Measurements from ENCODE around the gene RRP1.
A peak's percentile ranks its signal among the peaks of the same experiment; 100 is the strongest.
"Not testable (repeated sequence)": the region's sequence is repeated elsewhere in the genome, so short reads cannot be mapped to it uniquely, and the experiment has no call there.

RRP1 gene

GRCh38 chr21:43829575-43830119 is 40.3 kb downstream of the RRP1 start:
- no peak for DNase-seq (ENCODE audit: low spot score)
- Mint-ChIP-seq H3K4me3 (no peak overlapping the region), H3K9me3 (no peaks in the 10 kb centered on the region), H3K36me3 (ENCODE audit: low read depth) (no peaks in the 10 kb centered on the region), H3K4me1 (ENCODE audit: low read depth) (peaks cover 1% of the 10 kb centered on the region), H3K27ac (no peak overlapping the region), H3K27me3 (ENCODE audit: low read depth) (peaks cover 19% of the 10 kb centered on the region)

DNA sequence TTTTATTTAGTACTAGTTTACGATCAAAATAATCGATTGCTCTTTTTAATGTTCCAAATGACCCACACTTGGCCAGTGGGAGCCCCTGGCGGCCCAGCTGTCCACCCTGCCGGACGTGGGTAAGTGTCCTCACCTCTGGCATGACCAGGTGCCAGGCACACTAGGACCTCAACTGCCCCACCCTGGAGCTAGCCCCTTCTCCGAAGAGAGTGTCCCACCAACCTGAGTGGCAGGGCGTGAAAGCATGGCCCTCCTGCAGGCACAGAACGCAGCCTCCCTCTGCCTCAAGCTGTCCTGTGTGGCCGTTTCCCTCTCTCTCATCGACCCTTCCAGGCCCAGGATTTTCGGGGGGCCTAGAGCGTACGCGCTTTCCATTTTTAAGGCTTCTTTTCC is 42.8 kb downstream of the RRP1 start:
- Mint-ChIP-seq H3K36me3 (ENCODE audit: low read depth) (no peaks in the 10 kb centered on the region), H3K4me1 (ENCODE audit: low read depth) (peaks cover 8% of the 10 kb centered on the region), H3K27me3 (ENCODE audit: low read depth) (peaks cover 36% of the 10 kb centered on the region), H3K27ac (no peak overlapping the region), H3K4me3 (no peak overlapping the region), H3K9me3 (no peaks in the 10 kb centered on the region)
- no peak for DNase-seq (ENCODE audit: low spot score)

GRCh38 chr21:43832648-43833047 is 43.3 kb downstream of the RRP1 start:
- Mint-ChIP-seq H3K36me3 (ENCODE audit: low read depth) (no peaks in the 10 kb centered on the region), H3K27me3 (ENCODE audit: low read depth) (peaks cover 41% of the 10 kb centered on the region), H3K4me1 (ENCODE audit: low read depth) (peaks cover 8% of the 10 kb centered on the region), H3K27ac (no peak overlapping the region), H3K9me3 (no peaks in the 10 kb centered on the region), H3K4me3 (no peak overlapping the region)
- no peak for DNase-seq (ENCODE audit: low spot score)

GRCh38 chr21:43834146-43834905 is 44.9 kb downstream of the RRP1 start:
- Mint-ChIP-seq H3K9me3 (no peaks in the 10 kb centered on the region), H3K4me1 (ENCODE audit: low read depth) (peaks cover 10% of the 10 kb centered on the region), H3K36me3 (ENCODE audit: low read depth) (no peaks in the 10 kb centered on the region), H3K27me3 (ENCODE audit: low read depth) (peaks cover 47% of the 10 kb centered on the region), H3K27ac (no peak overlapping the region), H3K4me3 (no peak overlapping the region)
- DNase-seq (ENCODE audit: low spot score): no peak

DNA sequence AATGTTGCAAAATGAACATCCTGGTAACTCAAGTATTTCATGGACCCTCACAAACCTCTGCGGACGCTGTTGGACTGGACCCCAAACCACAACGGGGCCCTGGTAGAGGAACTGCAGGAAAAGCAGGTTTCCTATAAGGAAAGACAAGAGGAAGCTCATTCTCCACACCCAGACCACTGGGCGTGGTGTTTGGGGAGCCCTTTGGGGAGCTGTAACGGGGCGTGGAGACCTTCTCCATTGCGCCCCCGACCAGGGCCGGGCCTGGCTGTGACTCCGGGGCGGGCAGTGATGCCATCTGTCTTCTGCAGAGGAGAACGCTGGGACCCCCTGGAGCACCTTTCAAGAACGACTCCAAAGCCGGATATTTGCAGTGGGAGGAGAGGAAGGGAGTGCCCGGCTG is 45.7 kb downstream of the RRP1 start:
- no peak overlapping the region for H3K4me3 Mint-ChIP-seq
- no peak overlapping the region for H3K27ac Mint-ChIP-seq
- H3K27me3 Mint-ChIP-seq (ENCODE audit: low read depth): peaks cover 45% of the 10 kb centered on the region
- H3K9me3 Mint-ChIP-seq: no peaks in the 10 kb centered on the region
- no peaks in the 10 kb centered on the region for H3K36me3 Mint-ChIP-seq (ENCODE audit: low read depth)
- DNase-seq (ENCODE audit: low spot score): no peak
- peaks cover 11% of the 10 kb centered on the region for H3K4me1 Mint-ChIP-seq (ENCODE audit: low read depth)

DNA sequence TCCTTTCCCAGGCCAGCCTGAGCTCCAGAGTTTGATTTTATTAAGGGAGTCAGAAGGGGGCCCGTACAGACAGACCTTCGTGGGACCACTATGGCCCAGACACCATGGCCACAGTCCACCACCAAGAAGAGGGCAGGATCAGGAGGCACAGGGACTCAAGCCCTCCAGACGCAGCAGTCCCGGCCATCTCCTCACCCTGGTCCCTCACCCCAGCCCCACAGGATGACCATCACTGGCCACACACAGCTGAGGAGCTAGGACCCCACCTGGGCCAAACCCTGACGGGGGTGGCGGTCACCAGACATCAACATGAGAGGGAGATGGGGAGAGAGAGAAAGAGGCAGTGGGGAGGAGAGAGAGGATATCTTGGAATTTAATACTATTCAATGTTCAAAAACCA is 46.5 kb downstream of the RRP1 start:
- H3K27ac Mint-ChIP-seq: no peak overlapping the region
- H3K4me3 Mint-ChIP-seq: no peak overlapping the region
- peaks cover 40% of the 10 kb centered on the region for H3K27me3 Mint-ChIP-seq (ENCODE audit: low read depth)
- no peak for DNase-seq (ENCODE audit: low spot score)
- peaks cover 14% of the 10 kb centered on the region for H3K4me1 Mint-ChIP-seq (ENCODE audit: low read depth)
- no peaks in the 10 kb centered on the region for H3K36me3 Mint-ChIP-seq (ENCODE audit: low read depth)
- H3K9me3 Mint-ChIP-seq: no peaks in the 10 kb centered on the region

- H3K27me3 Mint-ChIP-seq (ENCODE audit: low read depth): peaks cover 40% of the 10 kb centered on the region
- no peaks in the 10 kb centered on the region for H3K36me3 Mint-ChIP-seq (ENCODE audit: low read depth)
- no peak overlapping the region for H3K27ac Mint-ChIP-seq
- H3K4me1 Mint-ChIP-seq (ENCODE audit: low read depth): peaks cover 14% of the 10 kb centered on the region
- DNase-seq (ENCODE audit: low spot score): no peak
- no peak overlapping the region for H3K4me3 Mint-ChIP-seq
- no peaks in the 10 kb centered on the region for H3K9me3 Mint-ChIP-seq
Observed at GRCh38 chr21:43836616-43837015, 47.2 kb downstream of the RRP1 start.

DNA sequence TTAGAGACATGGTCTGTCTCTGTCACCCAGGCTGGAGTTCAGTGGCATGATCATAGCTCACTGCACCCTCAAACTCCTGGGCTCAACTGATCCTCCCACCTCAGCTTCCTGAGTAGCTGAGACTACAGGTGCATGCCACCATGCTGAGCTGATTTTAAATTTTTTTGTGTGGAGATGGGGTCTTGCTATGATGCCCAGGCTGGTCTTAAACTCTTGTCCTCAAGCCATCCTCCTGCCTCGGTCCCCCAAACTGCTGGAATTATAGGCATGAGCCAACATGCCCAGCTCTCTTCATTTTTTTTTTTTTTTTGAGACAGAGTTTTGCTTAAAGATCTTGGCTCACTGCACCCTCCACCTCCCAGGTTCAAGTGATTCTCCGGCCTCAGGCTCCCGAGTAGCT is 50.9 kb downstream of the RRP1 start:
- no peak overlapping the region for H3K4me3 Mint-ChIP-seq
- peaks cover 8% of the 10 kb centered on the region for H3K9me3 Mint-ChIP-seq
- DNase-seq (ENCODE audit: low spot score): no peak
- peaks cover 21% of the 10 kb centered on the region for H3K4me1 Mint-ChIP-seq (ENCODE audit: low read depth)
- H3K27me3 Mint-ChIP-seq (ENCODE audit: low read depth): peaks cover 26% of the 10 kb centered on the region
- no peak overlapping the region for H3K27ac Mint-ChIP-seq
- peaks cover 4% of the 10 kb centered on the region for H3K36me3 Mint-ChIP-seq (ENCODE audit: low read depth)

DNA sequence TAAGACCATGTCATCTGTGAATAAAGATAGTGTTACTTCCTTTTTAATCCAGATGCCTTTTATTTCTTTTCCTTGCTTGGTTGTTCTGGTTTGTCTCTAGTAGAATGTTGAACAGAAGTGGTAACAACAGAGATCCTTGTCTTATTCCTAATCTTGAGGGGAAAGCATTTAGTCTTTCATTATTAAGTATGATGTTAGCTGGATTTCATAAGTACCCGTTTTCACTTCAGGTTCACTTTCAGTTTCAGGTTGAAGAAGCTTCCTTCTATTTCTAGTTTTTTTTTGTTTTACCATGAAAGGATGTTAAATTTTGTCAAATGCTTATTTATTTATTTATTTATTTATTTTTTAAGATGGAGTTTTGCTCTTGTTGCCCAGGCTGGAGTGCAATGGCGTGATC is 53.4 kb downstream of the RRP1 start:
- DNase-seq (ENCODE audit: low spot score): no peak
- peaks cover 4% of the 10 kb centered on the region for H3K36me3 Mint-ChIP-seq (ENCODE audit: low read depth)
- peak overlapping the region; percentile 78 for H3K27ac Mint-ChIP-seq
- H3K9me3 Mint-ChIP-seq: peaks cover 8% of the 10 kb centered on the region
- peaks cover 18% of the 10 kb centered on the region for H3K4me1 Mint-ChIP-seq (ENCODE audit: low read depth)
- H3K27me3 Mint-ChIP-seq (ENCODE audit: low read depth): peaks cover 8% of the 10 kb centered on the region
- peak overlapping the region; percentile 62 for H3K4me3 Mint-ChIP-seq

DNA sequence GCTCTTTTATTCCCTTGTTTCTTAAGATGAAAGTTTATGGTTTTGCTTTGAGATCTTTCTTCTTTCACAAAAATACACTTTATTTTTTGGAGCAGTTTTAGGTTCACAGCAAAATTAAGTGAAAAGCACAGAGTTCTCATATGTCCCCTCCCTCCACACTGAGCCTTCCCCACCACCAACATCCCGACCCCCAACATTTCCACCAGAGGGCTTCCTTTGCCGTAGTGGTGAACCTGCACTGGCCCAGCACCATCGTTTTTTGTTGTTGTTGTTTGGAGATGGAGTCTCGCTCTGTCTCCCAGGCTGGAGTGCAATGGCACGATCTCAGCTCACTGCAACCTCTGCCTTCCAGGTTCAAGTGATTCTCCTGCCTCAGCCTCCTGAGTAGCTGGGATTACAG is 55.5 kb downstream of the RRP1 start:
- not testable (repeated sequence) for DNase-seq (ENCODE audit: low spot score); H3K4me3 Mint-ChIP-seq; H3K36me3 Mint-ChIP-seq (ENCODE audit: low read depth); H3K27me3 Mint-ChIP-seq (ENCODE audit: low read depth)
- peak overlapping the region; percentile 16 for H3K27ac Mint-ChIP-seq
- H3K9me3 Mint-ChIP-seq: peaks cover 17% of the 10 kb centered on the region
- H3K4me1 Mint-ChIP-seq (ENCODE audit: low read depth): peaks cover 19% of the 10 kb centered on the region

- Mint-ChIP-seq H3K4me1 (ENCODE audit: low read depth) (peaks cover 15% of the 10 kb centered on the region), H3K9me3 (peaks cover 17% of the 10 kb centered on the region), H3K36me3 (ENCODE audit: low read depth) (peaks cover 4% of the 10 kb centered on the region), H3K4me3 (no peak overlapping the region), H3K27me3 (ENCODE audit: low read depth) (no peaks in the 10 kb centered on the region), H3K27ac (no peak overlapping the region)
- no peak for DNase-seq (ENCODE audit: low spot score)
Observed at GRCh38 chr21:43845386-43845785, 56.0 kb downstream of the RRP1 start.

DNA sequence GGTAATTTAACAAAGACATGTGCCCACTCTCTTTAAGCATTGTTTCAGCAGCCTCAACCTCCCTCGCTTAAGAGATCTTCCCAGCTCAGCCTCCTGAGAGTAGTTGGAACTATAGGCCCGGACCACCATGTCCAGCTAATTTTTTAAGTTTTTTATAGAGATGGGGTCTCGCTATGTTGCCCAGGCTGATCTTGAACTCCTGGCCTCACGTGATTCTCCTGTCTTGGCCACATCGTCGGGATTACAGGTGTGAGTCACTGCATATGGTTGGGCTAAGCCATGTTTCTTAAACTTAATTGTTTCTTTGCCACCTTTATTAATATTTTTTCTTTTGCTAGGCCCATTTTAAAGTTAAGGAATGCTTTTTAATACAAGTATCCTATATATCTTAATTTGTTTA is 57.1 kb downstream of the RRP1 start:
- H3K27me3 Mint-ChIP-seq (ENCODE audit: low read depth): no peaks in the 10 kb centered on the region
- no peak for DNase-seq (ENCODE audit: low spot score)
- peaks cover 9% of the 10 kb centered on the region for H3K36me3 Mint-ChIP-seq (ENCODE audit: low read depth)
- peaks cover 27% of the 10 kb centered on the region for H3K9me3 Mint-ChIP-seq
- no peak overlapping the region for H3K4me3 Mint-ChIP-seq
- H3K27ac Mint-ChIP-seq: no peak overlapping the region
- H3K4me1 Mint-ChIP-seq (ENCODE audit: low read depth): peaks cover 20% of the 10 kb centered on the region

GRCh38 chr21:43847301-43847700 is 57.9 kb downstream of the RRP1 start:
- Mint-ChIP-seq H3K27ac (peak overlapping the region; percentile 36), H3K36me3 (ENCODE audit: low read depth) (peaks cover 9% of the 10 kb centered on the region), H3K9me3 (peaks cover 28% of the 10 kb centered on the region), H3K4me1 (ENCODE audit: low read depth) (peaks cover 20% of the 10 kb centered on the region), H3K27me3 (ENCODE audit: low read depth) (no peaks in the 10 kb centered on the region), H3K4me3 (no peak overlapping the region)
- no peak for DNase-seq (ENCODE audit: low spot score)

GRCh38 chr21:43848771-43849170 is 59.4 kb downstream of the RRP1 start:
- H3K4me3 Mint-ChIP-seq: no peak overlapping the region
- no peak for DNase-seq (ENCODE audit: low spot score)
- peaks cover 26% of the 10 kb centered on the region for H3K9me3 Mint-ChIP-seq
- no peaks in the 10 kb centered on the region for H3K27me3 Mint-ChIP-seq (ENCODE audit: low read depth)
- H3K4me1 Mint-ChIP-seq (ENCODE audit: low read depth): peaks cover 16% of the 10 kb centered on the region
- H3K36me3 Mint-ChIP-seq (ENCODE audit: low read depth): peaks cover 8% of the 10 kb centered on the region
- no peak overlapping the region for H3K27ac Mint-ChIP-seq

All from T-helper 2 cell treated with Interferon-gamma antibody and Interleukin-4, amounts not matched to agents 5 μg/mL and 100 μg/mL, for 36 hours (primary cell).